Left ventricle myocardium inferior (tissue), 1 donor: ENCODE data around the gene LSM12. TPM values are rescaled to one million over a fixed set of nuclear protein-coding genes. Genes with fewer than 3 reads are reported as not detected.

Experiments used
- DNase-seq: peaks from one replicate; pipeline ENCODE4 v3.0.0-alpha.2; 2020
- H3K27ac ChIP-seq: fragments of 200-600 bp; replicated peaks from 2 replicates; pipeline ENCODE4 v1.8.0; 2021
- H3K27me3 ChIP-seq: fragments of 200-600 bp; 2 replicates; pipeline ENCODE4 v1.8.0; 2021; ENCODE audit warnings: low read depth
- H3K36me3 ChIP-seq: fragments of 200-600 bp; 2 replicates; pipeline ENCODE4 v1.8.0; 2021
- H3K4me1 ChIP-seq: fragments of 200-600 bp; 2 replicates; pipeline ENCODE4 v1.8.0; 2021
- H3K4me3 ChIP-seq: fragments of 200-600 bp; 2 replicates; pipeline ENCODE4 v1.8.0; 2021; ENCODE audit warnings: mild to moderate bottlenecking, moderate library complexity
- H3K9me3 ChIP-seq: fragments of 200-600 bp; replicated peaks from 2 replicates; pipeline ENCODE4 v1.8.0; 2021
- CTCF ChIP-seq: fragments of 200-600 bp; IDR thresholded peaks from 2 replicates; pipeline ENCODE4 v1.8.0; 2021; ENCODE audit warnings: antibody characterized with exemption, mild to moderate bottlenecking, borderline replicate concordance
- intact Hi-C: fragments of 100-400 bp; cut with micrococcal nuclease; formaldehyde crosslinking; loops from one replicate; pipeline ENCODE4 v1.11.0; 2022
- total RNA-seq: library from RNA; stranded (reverse); fragmentation: NEBNext Ultra II Directional; extraction: Animal tissue kit (Norgen Biotek cat#: 25700); gene quantifications from one replicate; pipeline ENCODE4 v1.2.1, GENCODE V29; 2021
- donor health status: DM: no; HTN: yes; CAD: no; lungs with severe emphysema.

The LSM12 gene
- total RNA-seq, 1 donor from 2014 or later: 41.2 TPM

- H3K9me3 ChIP-seq: no peaks in the 10 kb centered on the region
- DNase-seq: peak; percentile 95
- H3K36me3 ChIP-seq: peaks cover 18% of the 10 kb centered on the region
- peak within 1 kb of the TSS; percentile 91 for H3K4me3 ChIP-seq
- intact Hi-C loops: no loop called here
- peaks cover 54% of the 10 kb centered on the region for H3K4me1 ChIP-seq
- TF ChIP-seq CTCF: peak; percentile 22
- H3K27ac ChIP-seq: peak within 1 kb of the TSS; percentile 95
- no peaks in the 10 kb centered on the region for H3K27me3 ChIP-seq
Measured at GRCh38 chr17:44070455-44071197, 4.2 kb upstream of the LSM12 start, which contains the start of gene G6PC3. Gene G6PC3, plus strand, starts transcription at chr17:44070735. Its CDS starts 231 bp downstream, at chr17:44070966.

- H3K9me3 ChIP-seq: no peaks in the 10 kb centered on the region
- intact Hi-C loops: no loop called here
- H3K4me1 ChIP-seq: peaks cover 60% of the 10 kb centered on the region
- H3K36me3 ChIP-seq: peaks cover 12% of the 10 kb centered on the region
- peak overlapping the region; percentile 91 for H3K4me3 ChIP-seq
- H3K27ac ChIP-seq: peak overlapping the region; percentile 95
- no peak for DNase-seq
- no peaks in the 10 kb centered on the region for H3K27me3 ChIP-seq
- no peak for TF ChIP-seq CTCF
Measured at GRCh38 chr17:44069974-44070454, 3.5 kb upstream of the LSM12 start.

DNA sequence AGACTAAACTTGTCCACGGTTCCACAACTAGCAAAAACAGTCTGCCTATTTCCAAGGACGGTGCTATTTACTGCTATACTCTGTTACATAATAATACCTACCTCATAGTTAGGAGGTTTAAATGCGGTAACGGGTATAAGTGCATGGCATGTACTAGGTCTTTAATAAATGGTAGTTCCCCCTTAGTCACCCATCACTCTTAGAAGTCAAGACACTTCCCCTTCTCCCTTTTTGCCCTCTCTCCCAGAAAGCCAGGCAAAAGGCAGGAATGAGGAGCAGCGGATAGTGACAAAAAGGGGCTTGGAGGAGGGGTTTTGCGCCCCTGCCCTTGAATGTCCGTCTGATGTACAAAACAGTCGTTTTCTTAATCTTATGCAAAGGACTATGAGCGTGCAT, 1.1 kb upstream of the LSM12 start:
- no peak for DNase-seq
- TF ChIP-seq CTCF: no peak
- Histone ChIP-seq H3K4me3 (no peak overlapping the region), H3K9me3 (no peaks in the 10 kb centered on the region), H3K27ac (peak overlapping the region; percentile 96), H3K4me1 (peaks cover 77% of the 10 kb centered on the region), H3K27me3 (no peaks in the 10 kb centered on the region), H3K36me3 (peaks cover 11% of the 10 kb centered on the region)
- intact Hi-C loops: no loop called here

DNA sequence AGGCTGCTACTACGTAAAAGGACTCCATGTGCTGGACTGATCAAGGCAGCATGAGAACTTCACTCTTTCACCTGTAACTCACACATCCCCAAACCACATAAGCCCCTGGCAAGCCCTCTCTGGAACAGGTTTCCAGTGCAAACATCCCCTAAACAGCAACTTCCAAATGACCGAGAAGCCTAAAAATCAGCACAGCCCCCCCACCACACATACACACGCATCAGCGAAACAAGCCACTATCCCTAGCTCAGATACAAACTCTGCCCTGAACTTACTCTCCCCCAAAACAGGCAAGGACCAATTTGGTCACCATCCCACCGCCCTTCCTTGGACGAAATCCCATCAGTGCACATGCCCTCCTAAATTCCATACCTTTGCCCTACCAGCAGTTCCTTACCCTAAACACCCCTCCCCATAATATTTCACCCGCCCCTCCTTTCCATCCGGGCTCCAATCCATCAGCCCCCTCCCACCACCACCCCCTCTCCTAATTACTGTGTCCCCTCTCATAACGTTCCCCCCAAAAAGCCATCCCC, 735 bp downstream of the LSM12 start:
- no peaks in the 10 kb centered on the region for H3K27me3 ChIP-seq
- TF ChIP-seq CTCF: no peak
- peak overlapping the region; percentile 81 for H3K4me3 ChIP-seq
- peak overlapping the region; percentile 96 for H3K27ac ChIP-seq
- H3K36me3 ChIP-seq: peaks cover 26% of the 10 kb centered on the region
- no peak for DNase-seq
- H3K4me1 ChIP-seq: peaks cover 73% of the 10 kb centered on the region
- H3K9me3 ChIP-seq: no peaks in the 10 kb centered on the region
- intact Hi-C loops: no loop called here

GRCh38 chr17:44063704-44064639, 2.5 kb downstream of the LSM12 start:
- no peak for TF ChIP-seq CTCF
- no peaks in the 10 kb centered on the region for H3K9me3 ChIP-seq
- H3K27me3 ChIP-seq: no peaks in the 10 kb centered on the region
- peaks cover 79% of the 10 kb centered on the region for H3K4me1 ChIP-seq
- H3K27ac ChIP-seq: no peak overlapping the region
- H3K4me3 ChIP-seq: no peak overlapping the region
- intact Hi-C loops: no loop called here
- peaks cover 35% of the 10 kb centered on the region for H3K36me3 ChIP-seq
- no peak for DNase-seq
